ENCODE data around the gene HES6.

GRCh38 chr2:238251986-238252385 lies 12.1 kb upstream of the HES6 start:
- TF ChIP-seq CTCF (IDR thresholded peaks at IDR 0.05; ENCODE audit: insufficient read depth, low read length, poor library complexity, severe bottlenecking) (no peak), EZH2phosphoT487 (conservative IDR thresholded peaks at IDR 0.05; ENCODE audit: low read length) (no peak)
